Ovary (tissue), 9 donors: ENCODE measurements around the gene ATP1A4. TPM values are rescaled to one million over a fixed set of nuclear protein-coding genes. Genes with fewer than 3 reads are reported as not detected.
A peak's percentile ranks its signal among the peaks of the same experiment; 100 is the strongest.
"Not testable (repeated sequence)": the region's sequence is repeated elsewhere in the genome, so short reads cannot be mapped to it uniquely, and the experiment has no call there.

Experiments used
- DNase-seq, 5 donors: peaks; one replicate each; pipeline ENCODE4 v3.0.0-alpha.2; 2019 to 2020
- H3K27ac ChIP-seq, 2 donors: fragments of 200-600 bp; one replicate each; pipeline versions ENCODE4 v1.5.1 to v1.8.0; 2019 to 2022
- H3K27me3 ChIP-seq: fragments of 200-600 bp; one replicate; pipeline ENCODE4 v1.8.0; 2022
- H3K36me3 ChIP-seq: fragments of 200-600 bp; sonication (generic); one replicate; pipeline ENCODE4 v1.5.1; 2019
- H3K4me1 ChIP-seq: one replicate; pipeline ENCODE4 v1.8.1; 2013; ENCODE audit warnings: mild to moderate bottlenecking, moderate library complexity; ENCODE audit not compliant: insufficient read depth
- H3K4me3 ChIP-seq: fragments of 200-600 bp; sonication (generic); one replicate; pipeline ENCODE4 v1.5.1; 2017
- H3K9me3 ChIP-seq, 2 donors: fragments of 200-600 bp in 1 of 2; sonication (generic) in 1 of 2; one replicate each; pipeline versions ENCODE4 v1.5.1 to v1.8.1; 2013 to 2019; ENCODE audit warnings: mild to moderate bottlenecking in 1 of 2, moderate library complexity in 1 of 2
- CTCF ChIP-seq, 3 donors: fragments of 450-650 bp in 2 of 3; fragments of 200-600 bp in 1 of 3; IDR thresholded peaks; one replicate each; pipeline versions ENCODE4 v1.5.1 to v1.8.0; 2016 to 2022; ENCODE audit warnings: antibody characterized with exemption in 3 of 3, mild to moderate bottlenecking in 1 of 3
- EP300 ChIP-seq: sonication (generic); formaldehyde crosslinking; IDR thresholded peaks from one replicate; pipeline ENCODE4 v1.6.1; 2017; ENCODE audit warnings: antibody characterized with exemption
- POLR2A ChIP-seq: fragments of 450-650 bp; IDR thresholded peaks from one replicate; pipeline ENCODE4 v1.6.1; 2017; ENCODE audit warnings: antibody characterized with exemption, mild to moderate bottlenecking, moderate library complexity
- WGBS, 3 donors: extraction: QIAGEN DNeasy Blood & Tissue Kit in 1 of 3; methylation state at CpG; one replicate each; pipeline versions ENCODE4 v1.1.5 to v1.1.7; 2013 to 2017; 5-methylcytosine and 5-hydroxymethylcytosine counted together
- intact Hi-C, 4 donors: fragments of 100-400 bp; cut with DNase I; formaldehyde crosslinking; loops; one replicate each; pipeline versions ENCODE4 v1.11.0 to v1.15.1; 2022 to 2023
- polyA plus RNA-seq, 2 donors: library from polyadenylated mRNA; stranded (reverse); fragments of 200-250 nt in 1 of 2; fragments of 350-450 nt in 1 of 2; fragmentation: Illumina TruSeq in 1 of 2; extraction: RNeasy Lipid Tissue Mini Kit (QIAGEN cat#74804) in 1 of 2; gene quantifications; one replicate each; pipeline ENCODE4 v1.2.3, GENCODE V29; 2013 to 2014
- total RNA-seq, 7 donors: library from RNA; depleted of rRNA in 2 of 7; stranded (reverse); fragments of >200 nt in 2 of 7; fragmentation: NEBNext Ultra II Directional in 3 of 7; extraction: Animal tissue kit (Norgen Biotek cat#: 25700) in 3 of 7; gene quantifications; one replicate each; pipeline versions ENCODE4 v1.1.0 to v1.2.4, GENCODE V29; 2016 to 2023
- donor health status: DM: no; HTN: no; CAD: no; lungs with moderate emphysema.
- donor health status: DM: no; HTN: no; CAD: no.
- donor health status: Bipolar disorder and iron deficiency.
- donor health status: DM: yes; HTN: yes; CAD: no.
- donor health status: DM: no; HTN: no; CAD: no.
- donor health status: DM: yes; HTN: yes; CAD: no.

Gene ATP1A4
- total and polyA plus RNA-seq, 9 donors: 0.22 to 0.37 TPM; not detected in 7

- no peaks in the 10 kb centered on the region for H3K9me3 ChIP-seq
- H3K4me3 ChIP-seq: no peak overlapping the region
- peaks cover 17% of the 10 kb centered on the region for H3K4me1 ChIP-seq
- no peak for TF ChIP-seq POLR2A
- no peak for TF ChIP-seq CTCF (IDR thresholded peaks at IDR 0.05)
- TF ChIP-seq EP300: no peak
- H3K36me3 ChIP-seq: no peaks in the 10 kb centered on the region
- intact Hi-C loops: loop anchor here in 3 of 4 donors (5.0 to 10.0 kb wide), 3 partner anchors 82 to 150 kb away; partner anchors contain the start of gene CASQ1 (in 1 of the 3)
- 96 to 97% (median 97%) methylated on average over 5 of the region's 5 CpGs for WGBS, 3 donors
- DNase-seq: no peak
- no peak overlapping the region for H3K27ac ChIP-seq
- H3K27me3 ChIP-seq: no peaks in the 10 kb centered on the region
Observed at GRCh38 chr1:160105155-160105554, 46.2 kb upstream of the ATP1A4 start.

GRCh38 chr1:160107512-160107911, 43.9 kb upstream of the ATP1A4 start:
- no peak for TF ChIP-seq POLR2A
- no peak for TF ChIP-seq CTCF (IDR thresholded peaks at IDR 0.05)
- no peak for TF ChIP-seq EP300
- Histone ChIP-seq H3K36me3 (no peaks in the 10 kb centered on the region), H3K4me1 (peaks cover 18% of the 10 kb centered on the region), H3K4me3 (no peak overlapping the region), H3K9me3 (no peaks in the 10 kb centered on the region), H3K27ac (no peak overlapping the region), H3K27me3 (no peaks in the 10 kb centered on the region)
- DNase-seq: no peak
- WGBS, 3 donors: 98 to 100% (median 100%) methylated on average over 1 of the region's 1 CpG
- intact Hi-C loops: loop anchor here in 3 of 4 donors (5.0 to 10.0 kb wide), 3 partner anchors 80 to 147 kb away; partner anchors contain the start of gene CASQ1 (in 1 of the 3)

- no peaks in the 10 kb centered on the region for H3K9me3 ChIP-seq
- no peak overlapping the region for H3K4me3 ChIP-seq
- DNase-seq: peak in 2 of 5 donors; percentile 50 to 77
- intact Hi-C loops: loop anchor here in 3 of 4 donors (5.0 to 10.0 kb wide), 3 partner anchors 78 to 146 kb away; partner anchors contain the start of gene CASQ1 (in 1 of the 3)
- TF ChIP-seq EP300 (no peak), CTCF (IDR thresholded peaks at IDR 0.05) (no peak), POLR2A (no peak)
- no peaks in the 10 kb centered on the region for H3K36me3 ChIP-seq
- H3K27me3 ChIP-seq: no peaks in the 10 kb centered on the region
- H3K27ac ChIP-seq: no peak overlapping the region
- WGBS, 3 donors: 12 to 18% (median 15%) methylated on average over 6 of the region's 6 CpGs
- peaks cover 16% of the 10 kb centered on the region for H3K4me1 ChIP-seq
Observed at GRCh38 chr1:160108888-160109662, 42.3 kb upstream of the ATP1A4 start.

DNA sequence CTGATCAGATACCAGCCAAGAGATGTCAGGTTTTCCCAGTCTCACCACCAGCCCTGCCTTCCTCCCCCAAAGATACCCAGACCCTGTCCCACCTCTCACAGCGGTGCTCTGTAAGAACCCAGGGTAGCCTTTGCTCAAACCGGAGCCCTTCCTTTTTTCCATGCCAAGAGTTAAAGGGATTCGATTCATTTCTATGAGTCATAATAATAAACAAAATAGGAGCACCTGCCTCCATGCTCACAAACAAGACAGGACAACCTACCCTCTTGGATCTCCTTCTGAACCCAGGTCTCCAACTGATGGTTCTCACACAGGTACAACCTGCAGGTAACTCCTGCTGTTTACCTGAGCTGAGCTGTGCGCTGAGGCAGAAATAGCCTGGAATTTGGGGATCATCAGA, 41.7 kb upstream of the ATP1A4 start:
- Histone ChIP-seq H3K27ac (no peak overlapping the region), H3K27me3 (no peaks in the 10 kb centered on the region), H3K9me3 (no peaks in the 10 kb centered on the region), H3K4me3 (no peak overlapping the region), H3K4me1 (peaks cover 15% of the 10 kb centered on the region), H3K36me3 (no peaks in the 10 kb centered on the region)
- DNase-seq: no peak
- WGBS, 3 donors: 29 to 38% (median 34%) methylated on average over 4 of the region's 4 CpGs
- TF ChIP-seq POLR2A: no peak
- no peak for TF ChIP-seq CTCF (IDR thresholded peaks at IDR 0.05)
- TF ChIP-seq EP300: no peak
- intact Hi-C loops: loop anchor here in 3 of 4 donors (5.0 to 10.0 kb wide), 3 partner anchors 78 to 145 kb away; partner anchors contain the start of gene CASQ1 (in 2 of the 3)

DNA sequence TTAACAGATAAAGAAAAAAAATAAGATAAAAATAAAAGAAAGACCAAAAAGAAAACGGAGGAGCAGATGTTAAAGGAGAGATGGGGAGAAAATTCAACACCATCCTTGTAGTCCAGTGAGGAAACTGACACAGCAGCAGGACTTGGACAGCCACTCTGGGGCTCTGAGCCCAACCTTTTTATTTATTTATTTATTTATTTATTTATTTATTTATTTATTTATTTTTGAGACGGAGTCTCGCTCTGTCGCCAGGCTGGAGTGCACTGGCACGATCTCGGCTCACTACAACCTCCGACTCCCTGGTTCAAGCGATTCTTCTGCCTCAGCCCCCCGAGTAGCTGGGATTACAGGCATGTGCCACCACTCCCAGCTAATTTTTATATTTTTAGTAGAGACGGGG, 39.9 kb upstream of the ATP1A4 start:
- intact Hi-C loops: loop anchor here in 1 of 4 donors (10.0 kb wide), 1 partner anchor 83 kb away; the partner anchor contains the start of gene CASQ1
- Histone ChIP-seq H3K27ac (peak overlapping the region in 1 of 2 donors; percentile 55), H3K4me1 (peaks cover 17% of the 10 kb centered on the region)
- H3K9me3 ChIP-seq, H3K4me3 ChIP-seq, H3K27me3 ChIP-seq, DNase-seq, H3K36me3 ChIP-seq: not testable (repeated sequence)
- 87 to 90% (median 88%) methylated on average over 10 of the region's 10 CpGs for WGBS, 3 donors
